IPS-18c (cell line): ENCODE results near the gene GDPD1.
"Not testable (repeated sequence)": the region's sequence is repeated elsewhere in the genome, so short reads cannot be mapped to it uniquely, and the experiment has no call there.

Source experiments
- H3K4me3 ChIP-seq: 2 replicates; pipeline ENCODE4 v1.7.0; 2013; ENCODE audit warnings: low read depth, mild to moderate bottlenecking, low read length, moderate library complexity; ENCODE audit not compliant: insufficient read depth
- H3K9me3 ChIP-seq: one replicate; pipeline ENCODE4 v1.6.1; 2013; ENCODE audit warnings: mild to moderate bottlenecking, low read length, moderate library complexity; ENCODE audit not compliant: control insufficient read depth, insufficient read depth

GDPD1 gene

GRCh38 chr17:59292174-59292523 is 71.8 kb downstream of the GDPD1 start:
- Histone ChIP-seq H3K9me3 (peaks cover 2% of the 10 kb centered on the region), H3K4me3 (no peak overlapping the region)

GRCh38 chr17:59296190-59296589 is 75.9 kb downstream of the GDPD1 start:
- Histone ChIP-seq H3K9me3 (no peaks in the 10 kb centered on the region), H3K4me3 (no peak overlapping the region)

GRCh38 chr17:59298521-59298920 is 78.2 kb downstream of the GDPD1 start:
- H3K9me3 ChIP-seq = no peaks in the 10 kb centered on the region
- no peak overlapping the region for H3K4me3 ChIP-seq

- H3K9me3 ChIP-seq = no peaks in the 10 kb centered on the region
- no peak overlapping the region for H3K4me3 ChIP-seq
Observed at GRCh38 chr17:59299400-59300092, 79.2 kb downstream of the GDPD1 start.

GRCh38 chr17:59300941-59301340 is 80.6 kb downstream of the GDPD1 start:
- H3K4me3 ChIP-seq = no peak overlapping the region

GRCh38 chr17:59304811-59305210 is 84.5 kb downstream of the GDPD1 start:
- Histone ChIP-seq H3K9me3 (no peaks in the 10 kb centered on the region), H3K4me3 (no peak overlapping the region)

More at GRCh38 chr17:59300941-59301340, 80.6 kb downstream of the GDPD1 start:
- H3K9me3 ChIP-seq = no peaks in the 10 kb centered on the region

- no peak overlapping the region for H3K4me3 ChIP-seq
- H3K9me3 ChIP-seq = no peaks in the 10 kb centered on the region
Observed at GRCh38 chr17:59310263-59310920, 90.1 kb downstream of the GDPD1 start.

GRCh38 chr17:59311051-59311468 is 90.7 kb downstream of the GDPD1 start:
- Histone ChIP-seq H3K9me3 (no peaks in the 10 kb centered on the region), H3K4me3 (no peak overlapping the region)

GRCh38 chr17:59311521-59311920 is 91.2 kb downstream of the GDPD1 start:
- H3K9me3 ChIP-seq, H3K4me3 ChIP-seq: not testable (repeated sequence)

GRCh38 chr17:59315866-59316265 is 95.6 kb downstream of the GDPD1 start:
- no peak overlapping the region for H3K4me3 ChIP-seq
- no peaks in the 10 kb centered on the region for H3K9me3 ChIP-seq
